DOHH2 (cell line): Measurements from ENCODE around the gene SEL1L3.

Experiments
- H3F3A ChIP-seq: fragments of 200-600 bp; sonication (generic), shearing (Covaris generic); 2 replicates; pipeline ENCODE4 v1.6.0; 2016; ENCODE audit warnings: antibody characterized with exemption, mild to moderate bottlenecking; ENCODE audit not compliant: control insufficient read depth, insufficient read depth
- H3K27ac ChIP-seq: fragments of 200-600 bp; sonication (generic); 2 replicates; pipeline ENCODE4 v1.5.1; 2014; ENCODE audit warnings: low read depth, mild to moderate bottlenecking, low read length, moderate library complexity
- H3K27me3 ChIP-seq: fragments of 200-600 bp; sonication (generic); 2 replicates; pipeline ENCODE4 v1.6.1; 2014; ENCODE audit warnings: mild to moderate bottlenecking, low read length, mixed read lengths; ENCODE audit not compliant: control insufficient read depth
- H3K36me3 ChIP-seq: fragments of 200-600 bp; sonication (generic); 2 replicates; pipeline ENCODE4 v1.6.1; 2014; ENCODE audit warnings: mild to moderate bottlenecking, low read length, moderate library complexity, mixed read lengths; ENCODE audit not compliant: control insufficient read depth
- H3K4me1 ChIP-seq: fragments of 200-600 bp; sonication (generic); 2 replicates; pipeline ENCODE4 v1.6.1; 2014; ENCODE audit warnings: mild to moderate bottlenecking, low read length, mixed read lengths; ENCODE audit not compliant: control insufficient read depth
- H3K4me2 ChIP-seq: fragments of 200-600 bp; sonication (generic); 2 replicates; pipeline ENCODE4 v1.6.0; 2014; ENCODE audit warnings: mild to moderate bottlenecking, low read length, moderate library complexity
- H3K4me3 ChIP-seq: fragments of 200-600 bp; sonication (generic); 2 replicates; pipeline ENCODE4 v1.5.1; 2014; ENCODE audit warnings: mild to moderate bottlenecking, low read length, mixed read lengths
- H3K79me2 ChIP-seq: fragments of 200-600 bp; sonication (generic); 2 replicates; pipeline ENCODE4 v1.6.1; 2014; ENCODE audit warnings: mild to moderate bottlenecking, low read length, mixed read lengths; ENCODE audit not compliant: control insufficient read depth
- H3K9me2 ChIP-seq: fragments of 200-600 bp; sonication (generic); replicated peaks from 2 replicates; pipeline ENCODE4 v1.6.1; 2014; ENCODE audit warnings: mild to moderate bottlenecking, low read length, mixed read lengths; ENCODE audit not compliant: control insufficient read depth
- H3K9me3 ChIP-seq: fragments of 200-600 bp; sonication (generic); 2 replicates; pipeline ENCODE4 v1.6.1; 2014; ENCODE audit warnings: antibody characterized with exemption, low read length, mixed read lengths; ENCODE audit not compliant: control insufficient read depth, insufficient read depth
- H4K20me1 ChIP-seq: fragments of 200-600 bp; sonication (generic); 2 replicates; pipeline ENCODE4 v1.6.0; 2014; ENCODE audit warnings: low read depth, mild to moderate bottlenecking, antibody characterized with exemption, low read length, moderate library complexity; ENCODE audit not compliant: control insufficient read depth, insufficient read depth
- CTCF ChIP-seq: fragments of 200-600 bp; sonication (generic); IDR thresholded peaks from one replicate; pipeline ENCODE4 v1.5.1; 2014; ENCODE audit warnings: antibody characterized with exemption, mild to moderate bottlenecking, low read depth, low read length; ENCODE audit not compliant: poor library complexity, severe bottlenecking
- EZH2phosphoT487 ChIP-seq: fragments of 200-600 bp; sonication (generic); IDR thresholded peaks from 2 replicates; pipeline ENCODE4 v1.6.1; 2017; ENCODE audit warnings: borderline replicate concordance, mild to moderate bottlenecking, antibody characterized with exemption, low read length, moderate library complexity, mixed read lengths

The SEL1L3 gene

GRCh38 chr4:25861951-25862410 is 807 bp downstream of the SEL1L3 start:
- H3K27me3 ChIP-seq, result no peaks in the 10 kb centered on the region
- TF ChIP-seq EZH2phosphoT487 (no peak), CTCF (no peak)
- no peaks in the 10 kb centered on the region for H3K9me3 ChIP-seq
- H3F3A ChIP-seq, result peaks cover 46% of the 10 kb centered on the region
- peak overlapping the region; percentile 93 for H3K4me3 ChIP-seq
- H3K27ac ChIP-seq, result peak overlapping the region; percentile 92
- H4K20me1 ChIP-seq, result peaks cover 17% of the 10 kb centered on the region; the same call in 1 of the 2 replicates
- peaks cover 75% of the 10 kb centered on the region for H3K4me1 ChIP-seq
- peaks cover 94% of the 10 kb centered on the region for H3K79me2 ChIP-seq
- H3K4me2 ChIP-seq, result peak overlapping the region; percentile 97
- H3K36me3 ChIP-seq, result peaks cover 84% of the 10 kb centered on the region
- H3K9me2 ChIP-seq, result no peaks in the 10 kb centered on the region

GRCh38 chr4:25861280-25861950 is 1.4 kb downstream of the SEL1L3 start:
- Histone ChIP-seq H4K20me1 (peaks cover 22% of the 10 kb centered on the region; the same call in 1 of the 2 replicates), H3K4me1 (peaks cover 75% of the 10 kb centered on the region), H3K27me3 (no peaks in the 10 kb centered on the region), H3F3A (peaks cover 41% of the 10 kb centered on the region), H3K9me3 (no peaks in the 10 kb centered on the region), H3K79me2 (peaks cover 96% of the 10 kb centered on the region), H3K36me3 (peaks cover 85% of the 10 kb centered on the region), H3K27ac (peak overlapping the region; percentile 92), H3K9me2 (no peaks in the 10 kb centered on the region), H3K4me2 (peak overlapping the region; percentile 97), H3K4me3 (peak overlapping the region; percentile 93)
- TF ChIP-seq EZH2phosphoT487 (no peak), CTCF (no peak)

- peak overlapping the region; percentile 97 for H3K4me2 ChIP-seq
- no peaks in the 10 kb centered on the region for H3K9me3 ChIP-seq
- peaks cover 97% of the 10 kb centered on the region for H3K79me2 ChIP-seq
- no peaks in the 10 kb centered on the region for H3K9me2 ChIP-seq
- peaks cover 88% of the 10 kb centered on the region for H3K36me3 ChIP-seq
- peaks cover 39% of the 10 kb centered on the region for H3F3A ChIP-seq
- TF ChIP-seq CTCF (no peak), EZH2phosphoT487 (no peak)
- peak overlapping the region; percentile 92 for H3K27ac ChIP-seq
- H3K4me3 ChIP-seq, result peak overlapping the region; percentile 93
- H3K27me3 ChIP-seq, result no peaks in the 10 kb centered on the region
- H4K20me1 ChIP-seq, result peaks cover 23% of the 10 kb centered on the region; the same call in 1 of the 2 replicates
- peaks cover 75% of the 10 kb centered on the region for H3K4me1 ChIP-seq
These were observed 2.1 kb downstream of the SEL1L3 start for GRCh38 chr4:25860586-25861279.
